ENCODE data around the gene SDHB.

GRCh38 chr1:17018849-17019248 is 35.0 kb downstream of the SDHB start:
- TF ChIP-seq CTCF (IDR thresholded peaks at IDR 0.05) = no peak
- no peak for TF ChIP-seq POLR2AphosphoS5 (IDR thresholded peaks at IDR 0.05)
- no peak for TF ChIP-seq POLR2A (IDR thresholded peaks at IDR 0.05)

Data from breast epithelium (tissue), 3 donors.